Activated T-cell treated with anti-CD3 and anti-CD28 coated beads for 4 hours (primary cell): ENCODE measurements around the gene B4GALT5.
"Not testable (repeated sequence)": the region's sequence is repeated elsewhere in the genome, so short reads cannot be mapped to it uniquely, and the experiment has no call there.

ENCODE experiments used
- DNase-seq: peaks from one replicate; pipeline ENCODE4 v3.0.0-alpha.2; 2020

The B4GALT5 gene

GRCh38 chr20:49677777-49678758 is 35.6 kb downstream of the B4GALT5 start:
- DNase-seq: no peak

DNA sequence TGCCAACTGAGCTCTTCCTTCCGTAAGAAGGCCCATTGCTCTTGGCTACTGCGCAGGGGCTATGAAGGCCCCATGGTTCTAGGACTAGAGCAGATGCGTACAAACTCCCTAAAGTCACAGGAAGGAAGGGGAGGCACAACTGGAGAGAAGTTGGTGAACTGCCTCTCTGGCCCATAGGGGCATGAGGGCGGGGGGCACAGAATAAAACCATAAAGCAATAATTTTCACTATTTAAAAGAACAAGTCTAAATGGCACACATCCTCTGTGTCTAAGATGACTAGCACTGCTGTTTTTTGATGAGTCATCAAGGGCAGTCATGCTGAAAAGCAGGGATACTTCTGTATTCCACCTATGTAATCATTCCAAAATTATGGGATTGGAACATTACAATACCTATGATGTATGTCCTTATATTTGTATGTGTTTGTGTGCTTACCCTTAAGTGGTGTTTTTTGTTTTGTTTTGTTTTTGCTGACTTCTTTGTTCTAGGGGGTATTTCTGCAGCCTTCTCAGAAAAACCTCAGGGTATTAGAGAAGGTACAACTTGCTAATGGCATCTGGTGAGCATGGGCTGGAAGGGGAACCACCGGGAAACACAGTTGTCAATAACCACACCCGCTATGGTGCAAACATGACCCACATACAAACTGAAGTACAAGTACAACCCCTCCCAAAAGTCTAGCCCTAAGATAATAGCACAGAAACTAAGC is 36.9 kb downstream of the B4GALT5 start:
- DNase-seq: no peak

GRCh38 chr20:49675368-49676151 is 38.1 kb downstream of the B4GALT5 start:
- DNase-seq: no peak

- DNase-seq: no peak
These were observed 39.0 kb downstream of the B4GALT5 start for GRCh38 chr20:49674383-49675352.

- DNase-seq: no peak
These were observed 41.5 kb downstream of the B4GALT5 start for GRCh38 chr20:49672096-49672664.

GRCh38 chr20:49671433-49671832 is 42.2 kb downstream of the B4GALT5 start:
- no peak for DNase-seq

DNA sequence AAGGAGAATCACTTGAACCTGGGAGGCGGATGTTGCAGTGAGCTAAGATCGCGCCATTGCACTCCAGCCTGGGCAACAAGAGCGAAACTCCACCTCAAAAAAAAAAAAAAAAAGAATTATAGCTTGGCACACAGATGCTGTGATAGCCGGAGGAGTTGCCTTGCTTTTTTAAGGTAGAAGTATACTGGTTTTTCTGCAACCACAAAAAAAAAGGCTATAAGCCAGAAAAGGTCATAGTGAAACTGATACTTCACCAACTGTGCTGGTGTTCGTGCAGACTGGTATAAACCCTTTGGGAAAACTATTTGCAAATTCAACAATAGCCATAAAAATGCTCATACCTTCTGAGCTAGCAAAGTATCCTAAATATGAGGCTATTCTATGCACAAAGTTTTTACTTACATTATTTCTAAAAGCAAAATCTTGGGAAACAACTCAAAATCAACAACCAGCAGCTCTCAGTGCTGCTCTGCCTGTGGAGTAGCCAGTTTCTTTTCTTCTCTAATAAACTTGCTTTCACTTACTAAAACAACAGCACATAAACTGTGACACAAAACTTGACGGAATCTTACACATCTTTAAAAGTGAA is 44.0 kb downstream of the B4GALT5 start:
- no peak for DNase-seq

GRCh38 chr20:49668878-49669195 is 44.8 kb downstream of the B4GALT5 start:
- not testable (repeated sequence) for DNase-seq

DNA sequence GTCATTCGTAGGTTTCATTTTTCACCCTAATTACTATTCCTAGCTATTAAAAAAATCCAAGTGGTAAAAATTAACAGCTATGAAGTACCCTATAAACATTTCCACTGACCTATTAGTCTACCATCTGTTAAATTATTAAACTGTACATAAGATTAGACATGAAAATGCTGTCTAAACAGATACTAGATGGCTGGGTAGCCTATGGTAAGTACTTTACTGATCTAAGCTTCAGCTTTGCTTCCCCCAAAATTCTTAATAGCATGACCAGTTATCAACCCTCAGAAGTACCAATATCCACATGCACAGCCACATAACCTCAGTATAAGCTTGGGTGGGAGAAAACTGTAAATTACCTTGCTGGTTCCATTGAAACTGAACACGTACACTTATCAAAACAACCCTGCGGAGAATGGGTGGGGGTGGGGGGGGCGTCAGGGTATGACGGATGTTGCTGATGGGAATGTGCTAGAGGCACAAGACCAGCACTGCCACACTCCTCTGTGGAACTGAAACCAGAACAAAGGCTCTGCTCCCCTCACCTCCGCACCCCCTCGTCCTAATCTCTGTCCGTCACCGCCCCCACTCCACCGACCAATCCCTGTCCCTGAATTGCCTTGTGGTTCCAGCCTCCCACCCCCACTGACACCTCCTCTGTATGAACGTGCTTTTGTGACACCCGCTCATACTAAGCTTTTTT is 45.3 kb downstream of the B4GALT5 start:
- DNase-seq: peak; percentile 49

GRCh38 chr20:49666911-49667310 is 46.8 kb downstream of the B4GALT5 start:
- DNase-seq: no peak

- no peak for DNase-seq
These were observed 47.9 kb downstream of the B4GALT5 start for GRCh38 chr20:49665796-49666195.

- no peak for DNase-seq
These were observed 48.9 kb downstream of the B4GALT5 start for GRCh38 chr20:49664612-49665313.

DNA sequence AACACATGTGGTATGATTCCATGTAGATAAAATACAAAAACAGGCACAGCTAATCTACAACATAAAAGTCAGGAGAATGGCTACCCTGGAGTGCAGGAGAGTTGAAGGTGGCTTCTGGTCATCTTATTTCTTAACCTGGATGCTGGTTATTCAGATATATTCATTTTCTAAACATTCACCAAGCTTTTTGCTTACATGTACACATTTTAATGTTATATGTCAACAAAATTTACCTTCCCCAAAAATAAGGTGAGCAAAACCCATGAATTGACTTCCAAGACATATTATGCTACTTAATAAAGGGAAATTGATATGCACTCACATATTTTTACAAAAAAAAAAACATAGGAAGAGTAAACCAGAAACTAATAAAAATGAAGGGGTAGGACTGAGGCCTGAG is 50.6 kb downstream of the B4GALT5 start:
- DNase-seq: no peak

- DNase-seq: no peak
These were observed 51.9 kb downstream of the B4GALT5 start for GRCh38 chr20:49661560-49662329.

DNA sequence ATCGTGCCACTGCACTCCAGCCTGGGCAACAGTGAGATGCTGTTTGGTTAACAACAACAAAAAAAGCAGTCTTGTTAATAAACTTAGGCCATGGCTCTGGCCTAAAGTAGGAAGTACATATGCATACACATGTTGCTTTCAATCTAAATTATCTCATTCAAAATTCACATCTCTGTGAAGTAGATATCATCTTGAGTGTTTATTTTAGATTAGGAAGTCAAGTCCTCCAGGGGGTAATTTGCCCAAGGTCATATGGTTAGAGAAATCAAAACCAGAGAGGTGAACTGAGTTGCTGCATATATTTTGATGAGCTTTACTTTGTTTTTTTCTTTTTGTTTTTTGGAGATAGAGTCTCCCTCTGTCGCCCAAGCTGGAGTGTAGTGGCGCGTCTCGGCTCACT is 52.8 kb downstream of the B4GALT5 start:
- DNase-seq: no peak

DNA sequence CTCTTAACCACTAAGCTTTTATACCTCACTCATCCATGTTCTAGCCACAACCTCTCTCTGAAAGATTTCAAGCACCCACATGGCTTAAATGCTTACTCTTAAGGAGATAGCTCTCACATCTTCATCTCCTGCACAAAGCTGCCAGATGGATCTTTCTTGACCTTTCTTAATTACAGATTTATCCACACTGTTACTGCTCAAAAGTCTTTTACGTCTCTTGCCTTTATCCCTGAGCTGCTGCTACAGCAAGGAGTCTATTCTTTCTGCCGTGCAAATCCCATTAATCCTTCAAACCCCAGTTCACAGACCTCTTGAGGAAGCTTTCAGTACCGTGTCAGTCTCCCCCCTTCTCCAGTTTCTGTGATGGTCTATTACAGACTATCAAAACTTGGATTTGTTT is 54.6 kb downstream of the B4GALT5 start:
- no peak for DNase-seq

DNA sequence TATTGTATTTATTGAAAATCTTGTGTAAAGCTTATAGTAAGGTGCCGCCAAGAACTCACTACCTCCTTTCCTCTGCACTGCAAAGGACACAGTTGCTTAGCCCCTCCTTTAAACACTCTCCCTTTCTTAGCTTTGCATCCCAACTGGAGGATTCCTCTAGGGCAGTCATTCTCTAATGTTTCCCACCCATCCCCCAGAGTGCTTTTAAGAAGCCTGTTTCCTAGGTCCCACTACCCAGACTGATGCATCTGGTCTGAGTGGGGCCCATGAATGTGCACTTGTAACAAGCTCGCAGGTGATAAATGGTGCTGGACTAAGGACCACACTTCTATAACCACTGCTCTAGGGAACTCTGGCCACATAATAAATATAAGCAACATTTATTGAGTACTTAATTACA is 55.2 kb downstream of the B4GALT5 start:
- DNase-seq: no peak

GRCh38 chr20:49657118-49657901 is 56.4 kb downstream of the B4GALT5 start:
- no peak for DNase-seq
